ENCODE measurements around the gene PLA2G3. TPM values are rescaled to one million over a fixed set of nuclear protein-coding genes. Genes with fewer than 3 reads are reported as not detected.

The PLA2G3 gene
- total RNA-seq, 1 experiment from 2014 or later, result 8.2 TPM

DNA sequence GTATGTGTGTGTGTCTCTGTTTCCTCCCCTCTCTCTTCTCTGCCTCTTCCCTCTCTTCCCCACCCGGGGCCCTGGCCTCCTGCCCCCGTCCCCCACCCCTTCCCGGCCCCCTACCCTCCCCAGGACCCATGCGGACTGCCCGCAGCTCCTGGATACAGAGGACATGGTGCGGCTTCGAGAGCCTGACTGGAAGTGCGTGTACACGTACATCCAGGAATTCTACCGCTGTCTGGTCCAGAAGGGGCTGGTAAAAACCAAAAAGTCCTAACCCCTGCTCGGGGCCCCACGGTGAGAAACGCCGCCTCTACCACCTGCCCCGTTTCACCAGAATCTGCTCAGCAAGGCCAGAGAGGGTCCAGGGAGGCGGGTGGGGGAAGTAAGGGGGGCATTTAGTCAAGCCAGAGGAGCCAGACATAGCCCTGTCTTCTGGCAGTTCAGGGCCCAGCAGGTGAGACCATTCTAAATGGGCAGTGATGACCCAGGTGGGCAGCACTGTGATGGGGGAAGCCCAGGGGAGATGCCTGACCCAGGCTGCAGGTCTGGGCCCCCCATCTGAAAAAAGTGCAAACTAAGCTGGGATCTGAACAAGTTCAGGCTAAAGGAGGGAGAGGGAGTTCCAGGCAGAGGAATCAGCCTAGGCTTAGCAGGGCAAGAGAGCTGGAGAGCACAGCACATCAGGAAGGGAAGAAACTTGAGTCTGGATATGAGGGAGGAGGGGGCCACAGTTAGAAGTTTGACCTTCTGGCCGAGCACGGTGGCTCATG lies 39.4 kb downstream of the PLA2G3 start:
- Mint-ChIP-seq H3K27ac (no peak overlapping the region), H3K4me3 (no peak overlapping the region), H3K36me3 (ENCODE audit: insufficient read depth in 1 of 3, low read depth in 3 of 3) (peaks cover 3 to 9% (median 3%) of the 10 kb centered on the region in 3 experiments; a peak in 4 of 7 replicates), H3K9me3 (no peaks in the 10 kb centered on the region; a peak in 1 of 5 replicates), H3K27me3 (ENCODE audit: low read depth) (peaks cover 10% of the 10 kb centered on the region), H3K4me1 (peaks cover 7 to 35% of the 10 kb centered on the region in 2 experiments)
- Histone ChIP-seq H3K4me2 (ENCODE audit: insufficient read depth, insufficient read length, low read length) (no peak overlapping the region), H4K8ac (replicated peaks; ENCODE audit: insufficient read length, low read depth, low read length) (no peak overlapping the region), H3K9ac (ENCODE audit: extremely low read depth, insufficient read length, low read length) (no peak overlapping the region), H3K4me1 (ENCODE audit: insufficient read depth, low read length) (0 out of 2 replicates have a peak, but pooled peaks cover 3% of the 10 kb centered on the region), H3K9me3 (ENCODE audit: control insufficient read depth, low read depth, low read length) (no peaks in the 10 kb centered on the region), H4K5ac (ENCODE audit: insufficient read length, low read depth, low read length) (no peak overlapping the region), H3K27me3 (ENCODE audit: insufficient read depth, low read length) (peaks cover 3% of the 10 kb centered on the region; the same call in 1 of the 2 replicates), H2BK15ac (ENCODE audit: low read depth, low read length) (no peak overlapping the region), H3K79me2 (ENCODE audit: insufficient read depth, low read length) (no peaks in the 10 kb centered on the region), H2BK20ac (ENCODE audit: low read depth, low read length, poor library complexity, severe bottlenecking) (no peak overlapping the region), H2BK5ac (ENCODE audit: insufficient read length, low read length) (no peak overlapping the region), H3K27ac (ENCODE audit: insufficient read length, low read depth, low read length) (no peak overlapping the region), H2BK120ac (ENCODE audit: low read depth, low read length, poor library complexity, severe bottlenecking) (no peak overlapping the region), H3K23me2 (ENCODE audit: insufficient read length, low read depth, low read length, poor library complexity, severe bottlenecking) (peaks cover 6% of the 10 kb centered on the region), H3K4ac (ENCODE audit: low read depth, low read length) (no peak overlapping the region), H4K20me1 (ENCODE audit: control insufficient read depth, insufficient read depth, insufficient read length) (no peaks in the 10 kb centered on the region), H3K56ac (ENCODE audit: insufficient read length, low read depth, low read length) (no peak overlapping the region), H2AK5ac (ENCODE audit: insufficient read length, low read length) (no peak overlapping the region), H3K18ac (ENCODE audit: insufficient read length, low read depth, low read length) (no peak overlapping the region), H3K23ac (ENCODE audit: insufficient read length, low read depth, low read length) (no peak overlapping the region), H3T11ph (ENCODE audit: low read length) (no peak overlapping the region), H3K79me1 (ENCODE audit: insufficient read depth, low read depth, low read length, poor library complexity, severe bottlenecking) (no peaks in the 10 kb centered on the region), H4K91ac (ENCODE audit: insufficient read length, low read depth, low read length) (no peak overlapping the region), H2BK12ac (ENCODE audit: insufficient read length, low read depth, low read length) (no peak overlapping the region), H2AFZ (ENCODE audit: low read length) (no peak overlapping the region), H3K14ac (ENCODE audit: insufficient read depth, low read length) (no peak overlapping the region)
- DNase-seq, result no peak
- TF ChIP-seq, protein P1, sequence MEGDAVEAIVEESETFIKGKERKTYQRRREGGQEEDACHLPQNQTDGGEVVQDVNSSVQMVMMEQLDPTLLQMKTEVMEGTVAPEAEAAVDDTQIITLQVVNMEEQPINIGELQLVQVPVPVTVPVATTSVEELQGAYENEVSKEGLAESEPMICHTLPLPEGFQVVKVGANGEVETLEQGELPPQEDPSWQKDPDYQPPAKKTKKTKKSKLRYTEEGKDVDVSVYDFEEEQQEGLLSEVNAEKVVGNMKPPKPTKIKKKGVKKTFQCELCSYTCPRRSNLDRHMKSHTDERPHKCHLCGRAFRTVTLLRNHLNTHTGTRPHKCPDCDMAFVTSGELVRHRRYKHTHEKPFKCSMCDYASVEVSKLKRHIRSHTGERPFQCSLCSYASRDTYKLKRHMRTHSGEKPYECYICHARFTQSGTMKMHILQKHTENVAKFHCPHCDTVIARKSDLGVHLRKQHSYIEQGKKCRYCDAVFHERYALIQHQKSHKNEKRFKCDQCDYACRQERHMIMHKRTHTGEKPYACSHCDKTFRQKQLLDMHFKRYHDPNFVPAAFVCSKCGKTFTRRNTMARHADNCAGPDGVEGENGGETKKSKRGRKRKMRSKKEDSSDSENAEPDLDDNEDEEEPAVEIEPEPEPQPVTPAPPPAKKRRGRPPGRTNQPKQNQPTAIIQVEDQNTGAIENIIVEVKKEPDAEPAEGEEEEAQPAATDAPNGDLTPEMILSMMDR (conservative IDR thresholded peaks at IDR 0.05), result no peak
- no CpG with 5 or more reads among the region's 18 CpGs for WGBS (ENCODE audit: extremely low coverage, insufficient read length, low lambda C conversion rate)
